SK-N-SH (cell line): ENCODE results near the gene PWP1.

Experiments
- CTCF ChIP-seq: fragments of 200-600 bp; sonication (generic); IDR thresholded peaks from 2 replicates; pipeline ENCODE4 v1.6.1; 2017; ENCODE audit warnings: antibody characterized with exemption, mild to moderate bottlenecking, moderate library complexity
- SIN3A ChIP-seq: IDR thresholded peaks from 2 replicates; pipeline ENCODE4 v1.6.1; 2012; ENCODE audit warnings: low read depth, mild to moderate bottlenecking, low read length, moderate library complexity, borderline replicate concordance
- YY1 ChIP-seq: IDR thresholded peaks from 2 replicates; pipeline ENCODE4 v1.4.0; 2012; ENCODE audit warnings: low read depth, mild to moderate bottlenecking
- TF ChIP-seq, protein P1 (sequence below): IDR thresholded peaks from 2 replicates; pipeline ENCODE4 v1.4.0; 2012; ENCODE audit warnings: low read depth, borderline replicate concordance

- TF ChIP-seq CTCF (no peak), YY1 (no peak), SIN3A (no peak)
- TF ChIP-seq, protein P1, sequence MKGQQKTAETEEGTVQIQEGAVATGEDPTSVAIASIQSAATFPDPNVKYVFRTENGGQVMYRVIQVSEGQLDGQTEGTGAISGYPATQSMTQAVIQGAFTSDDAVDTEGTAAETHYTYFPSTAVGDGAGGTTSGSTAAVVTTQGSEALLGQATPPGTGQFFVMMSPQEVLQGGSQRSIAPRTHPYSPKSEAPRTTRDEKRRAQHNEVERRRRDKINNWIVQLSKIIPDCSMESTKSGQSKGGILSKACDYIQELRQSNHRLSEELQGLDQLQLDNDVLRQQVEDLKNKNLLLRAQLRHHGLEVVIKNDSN = no peak
Observed at GRCh38 chr12:107732365-107732764, 46.8 kb downstream of the PWP1 start.
